HuH-7.5 (cell line): ENCODE results near the gene ALDH1L2.

ENCODE experiments used
- DNase-seq: peaks from one replicate; pipeline ENCODE4 v3.0.0; 2011; ENCODE audit warnings: low spot score

ALDH1L2 gene

DNA sequence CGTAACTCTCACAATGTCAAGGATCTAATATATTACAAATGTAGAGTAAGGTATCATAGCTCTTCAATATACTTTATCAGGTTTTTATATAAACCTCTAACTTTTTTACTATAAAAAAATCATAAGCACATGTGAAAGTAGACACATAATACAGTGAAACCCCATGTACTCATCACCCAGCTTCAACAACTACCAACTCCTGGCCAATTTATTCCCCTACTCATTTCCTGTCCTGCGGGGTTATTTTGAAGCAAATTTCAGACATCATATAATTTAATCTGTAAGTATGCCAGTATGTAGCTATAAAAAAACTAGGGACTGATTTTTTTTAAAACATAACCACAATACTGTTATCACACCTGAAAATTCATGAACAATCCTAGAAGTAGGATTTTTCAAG lies 50.4 kb downstream of the ALDH1L2 start:
- DNase-seq = no peak

DNA sequence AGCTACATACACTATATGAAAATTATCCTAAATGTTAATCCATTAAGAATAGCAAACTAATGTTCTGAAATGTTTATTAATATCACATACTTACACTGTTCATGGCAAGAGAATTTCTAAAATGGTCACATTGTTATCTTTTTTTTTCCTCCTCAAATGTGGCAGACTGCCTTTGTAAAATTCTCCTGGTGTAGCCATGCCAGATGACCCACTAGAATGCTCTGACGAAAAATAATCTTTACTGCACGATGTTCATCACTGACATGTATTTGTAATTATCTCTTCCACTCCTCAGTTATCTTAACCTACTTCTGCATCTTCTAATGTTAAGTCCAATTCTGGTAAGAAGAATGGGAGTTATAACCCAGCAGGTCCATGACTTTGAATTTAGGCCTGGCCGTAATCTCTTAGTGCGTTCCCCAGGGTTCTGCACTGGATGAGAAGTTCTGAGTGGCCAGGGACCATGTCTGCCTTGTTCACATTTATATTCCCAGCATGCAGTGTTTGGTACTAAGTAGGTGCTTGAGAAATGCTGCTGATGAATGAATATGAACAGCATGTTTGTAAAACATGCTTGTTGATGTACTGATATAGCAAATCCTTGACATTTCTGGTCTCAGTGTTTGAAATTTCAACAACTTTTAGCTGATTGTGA lies 51.4 kb downstream of the ALDH1L2 start:
- DNase-seq = no peak

DNA sequence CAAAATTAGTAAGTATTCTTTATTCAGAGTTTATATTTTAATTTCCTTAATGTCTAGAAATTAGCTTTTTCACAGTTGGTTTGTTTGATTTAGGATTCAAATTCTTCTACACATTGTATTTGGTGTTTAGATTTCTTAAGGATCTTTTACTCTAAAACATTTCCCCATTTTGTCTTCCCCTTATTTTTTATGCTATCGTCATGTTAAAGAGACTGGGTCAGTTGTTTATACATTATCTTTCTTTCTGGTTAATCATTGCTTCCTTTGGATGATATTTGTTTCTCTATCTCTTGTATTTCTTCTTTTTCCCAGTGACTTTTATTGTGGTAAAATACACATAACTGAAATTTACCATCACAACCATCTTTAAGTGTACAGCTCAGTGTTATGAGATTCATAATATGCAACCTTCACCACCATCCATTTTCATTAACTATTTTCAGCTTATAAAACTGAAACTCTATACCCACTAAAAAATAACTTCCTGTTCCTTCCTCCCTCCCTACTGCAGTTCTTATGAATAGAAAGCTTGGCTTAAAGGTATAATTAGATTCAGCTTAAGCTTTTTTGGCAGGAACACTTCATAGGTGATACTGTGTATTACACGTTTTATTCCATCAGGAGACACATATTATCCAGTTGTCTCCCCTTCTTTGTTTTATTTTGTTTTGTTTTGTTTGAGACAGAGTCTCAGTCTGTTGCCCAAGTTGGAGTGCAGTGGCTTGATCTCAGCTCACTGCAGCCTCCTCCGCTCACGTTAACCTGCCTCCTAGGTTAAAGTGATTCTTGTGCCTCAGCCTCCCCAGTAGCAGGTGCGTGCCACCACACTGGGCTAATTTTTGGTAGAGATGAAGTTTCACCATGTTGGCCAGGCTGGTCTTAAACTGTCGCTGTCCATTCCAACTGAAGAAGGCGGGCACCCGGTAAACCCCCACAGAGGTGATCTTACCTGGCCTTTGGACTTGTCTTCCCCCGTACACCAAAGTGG lies 53.1 kb downstream of the ALDH1L2 start:
- no peak for DNase-seq

DNA sequence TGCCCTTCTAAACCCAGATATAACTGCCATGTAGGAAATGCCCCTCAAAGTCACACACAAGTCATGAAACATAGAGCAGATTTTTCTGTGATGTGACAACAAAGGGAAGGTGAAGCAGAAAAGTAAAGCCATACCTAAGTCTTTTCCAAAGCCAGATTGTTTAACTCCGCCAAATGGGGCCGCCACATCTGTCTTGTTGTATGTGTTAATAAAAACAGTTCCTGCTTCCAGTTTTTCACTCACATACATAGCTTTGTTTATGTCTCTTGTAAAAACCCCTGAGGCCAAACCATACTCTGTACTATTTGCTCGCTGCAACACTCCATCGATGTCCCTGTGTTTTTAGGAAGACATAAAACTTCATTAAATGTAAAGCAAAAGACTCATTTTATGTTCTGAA lies 57.8 kb downstream of the ALDH1L2 start:
- no peak for DNase-seq

DNA sequence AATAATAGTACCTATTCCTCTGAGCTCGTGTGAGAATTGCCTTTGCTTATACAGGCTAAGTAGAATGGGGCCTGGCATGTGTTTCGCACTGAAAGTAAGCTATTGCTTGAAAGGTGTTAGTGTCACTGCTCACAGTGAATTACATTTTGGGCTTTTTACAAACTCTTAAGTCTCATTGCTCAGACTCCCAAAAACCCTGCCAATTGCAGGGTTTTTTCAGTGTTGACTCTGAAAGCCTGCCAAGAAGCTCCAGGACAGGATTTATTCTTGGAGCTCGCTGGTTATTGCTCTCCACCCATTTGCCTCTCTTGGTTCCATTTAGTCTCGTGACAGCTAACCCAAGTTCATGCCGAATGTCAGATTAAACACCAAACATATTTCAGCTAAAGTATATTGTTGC lies 58.4 kb downstream of the ALDH1L2 start:
- DNase-seq = no peak

DNA sequence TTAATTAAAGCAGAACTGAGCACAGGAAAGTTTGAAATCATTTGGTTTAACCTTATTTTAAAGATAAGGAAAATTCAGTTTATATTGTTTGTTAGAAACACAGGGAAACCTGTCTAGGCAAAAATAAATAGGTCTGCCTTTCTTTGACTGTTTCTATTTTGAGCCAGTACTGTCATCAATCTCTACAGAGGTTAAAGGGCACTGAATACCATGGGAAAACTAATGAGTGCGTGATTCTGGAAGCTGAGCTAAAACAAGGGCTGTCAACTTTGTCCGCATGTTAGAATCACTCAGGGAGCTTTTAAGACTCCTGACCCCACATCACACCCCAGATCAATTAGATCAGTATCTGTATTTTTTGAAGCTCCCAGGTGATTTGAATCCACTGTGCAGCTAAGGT lies 59.3 kb downstream of the ALDH1L2 start:
- DNase-seq = no peak

DNA sequence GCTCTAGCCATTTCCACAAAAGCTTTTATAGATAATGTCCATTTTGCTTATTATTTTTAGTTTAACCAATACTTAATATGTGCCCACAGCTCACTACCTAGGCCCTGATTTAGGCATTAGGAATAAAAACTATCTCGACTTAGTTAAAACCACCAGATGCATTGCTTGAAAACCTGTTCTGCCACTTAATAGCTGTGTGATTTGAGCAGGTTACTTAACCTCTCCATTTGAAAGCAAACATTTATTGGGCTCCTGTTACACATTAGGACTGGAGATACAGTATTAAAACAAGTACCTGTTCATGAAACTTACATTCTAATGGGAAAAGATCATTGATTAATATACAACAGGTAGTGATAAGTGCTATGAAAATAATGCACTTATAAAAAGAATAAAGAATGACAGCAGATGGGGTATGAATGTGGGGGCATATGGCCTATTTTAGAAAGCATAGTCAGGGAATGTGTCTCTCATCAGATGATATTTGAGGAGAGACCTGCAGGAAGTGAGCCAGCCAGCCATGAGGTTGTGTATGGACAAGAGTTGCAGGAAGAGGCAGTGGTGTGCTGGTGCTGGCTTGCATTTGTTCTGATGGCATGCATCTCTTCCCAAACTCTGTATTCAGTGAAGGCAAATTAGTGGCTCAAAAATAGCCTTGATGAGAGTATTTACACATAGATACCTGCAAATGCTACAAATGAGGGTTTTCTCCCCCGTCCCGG lies 63.9 kb downstream of the ALDH1L2 start:
- DNase-seq = no peak

DNA sequence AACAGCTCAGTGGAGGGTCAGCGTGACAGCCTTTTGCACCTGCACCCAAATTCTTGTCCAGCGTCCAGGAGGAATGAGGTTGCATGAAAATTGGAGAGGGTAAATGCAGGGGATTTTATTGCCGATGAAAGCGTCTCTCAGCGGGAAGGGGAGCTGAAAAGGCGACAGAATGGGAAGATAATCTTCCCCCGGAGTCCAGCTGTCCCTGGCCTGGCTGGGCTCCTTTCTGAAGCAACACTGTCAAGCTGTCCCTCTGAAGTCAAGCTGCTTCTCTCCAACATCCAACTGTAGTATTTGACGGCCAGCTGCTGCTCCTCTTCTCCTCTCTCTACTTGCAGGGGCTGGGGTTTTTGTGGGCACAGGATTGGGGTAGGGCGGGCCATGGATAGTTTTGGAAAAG lies 65.5 kb downstream of the ALDH1L2 start:
- no peak for DNase-seq

DNA sequence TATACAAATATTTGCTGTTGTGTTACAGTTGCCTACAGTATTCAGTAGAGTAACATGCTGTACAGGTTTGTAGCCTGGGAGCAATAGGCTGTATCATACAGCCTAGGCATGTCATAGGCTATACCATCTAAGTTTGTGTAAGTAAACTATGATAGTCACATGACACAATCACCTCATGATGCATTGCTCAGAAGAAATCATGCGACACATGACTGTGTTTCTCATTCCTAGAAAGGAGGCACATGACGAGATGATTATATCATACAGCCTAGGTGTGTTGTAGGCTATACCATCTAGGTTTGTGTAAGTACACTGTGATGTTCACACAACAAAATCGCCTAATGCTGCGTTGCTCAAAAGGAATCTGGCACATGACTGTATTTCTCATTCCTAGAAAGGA lies 66.2 kb downstream of the ALDH1L2 start:
- no peak for DNase-seq

DNA sequence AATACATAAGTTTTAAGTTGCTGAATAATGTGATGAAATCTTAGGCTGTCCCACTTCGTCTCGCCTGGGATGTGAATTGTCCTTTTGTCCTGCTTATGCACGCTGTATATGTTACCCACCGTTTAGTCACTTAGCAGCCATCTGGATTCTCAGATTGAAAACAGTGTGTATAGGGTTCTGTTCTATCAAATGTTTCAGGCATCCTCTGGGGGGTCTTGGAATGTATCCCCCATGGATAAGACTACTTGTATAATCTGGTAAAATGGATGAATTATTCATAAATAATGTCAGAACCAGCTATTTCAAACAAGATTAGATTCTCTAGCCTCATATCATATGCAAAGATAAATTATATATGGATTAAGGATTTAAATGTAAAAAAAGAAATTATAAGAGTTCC lies 68.7 kb downstream of the ALDH1L2 start:
- DNase-seq = no peak

DNA sequence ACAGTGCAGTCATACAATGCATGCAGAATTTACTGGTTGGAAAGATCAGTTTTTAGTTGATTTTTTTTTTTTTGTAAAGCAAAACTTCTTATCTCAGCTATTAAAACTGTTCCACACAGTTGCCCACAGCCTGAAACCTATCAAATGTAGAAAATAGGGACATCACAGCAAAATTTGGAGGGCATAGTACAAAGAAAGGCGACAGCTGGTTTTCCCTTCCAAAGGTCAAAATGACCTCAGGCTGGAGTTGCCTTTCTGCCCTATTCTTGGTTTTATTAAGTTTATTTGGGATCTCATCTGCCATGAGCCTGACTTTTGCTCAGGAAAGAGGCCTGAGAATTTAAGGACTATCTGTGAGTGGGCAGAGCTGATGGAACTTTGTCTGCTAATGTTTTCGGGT lies 69.7 kb downstream of the ALDH1L2 start:
- DNase-seq = no peak

DNA sequence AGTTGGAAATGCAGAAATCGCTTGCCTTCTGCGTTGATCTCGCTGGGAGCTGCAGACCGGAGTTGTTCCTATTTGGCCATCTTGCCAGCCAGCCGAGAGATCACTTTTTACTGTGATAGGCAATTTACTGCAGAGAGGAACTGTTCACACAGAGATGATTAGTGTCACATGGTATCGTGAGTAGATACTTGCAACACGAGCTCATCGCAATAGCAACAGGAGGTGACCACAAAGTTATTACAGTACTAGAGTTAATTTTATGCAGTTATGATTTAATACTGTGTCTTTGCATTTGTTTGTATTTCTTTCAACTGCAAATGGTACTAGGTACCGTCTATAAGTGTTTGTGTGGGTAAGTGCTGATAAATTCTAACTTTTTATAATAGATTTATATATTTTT lies 70.4 kb downstream of the ALDH1L2 start:
- DNase-seq = no peak

DNA sequence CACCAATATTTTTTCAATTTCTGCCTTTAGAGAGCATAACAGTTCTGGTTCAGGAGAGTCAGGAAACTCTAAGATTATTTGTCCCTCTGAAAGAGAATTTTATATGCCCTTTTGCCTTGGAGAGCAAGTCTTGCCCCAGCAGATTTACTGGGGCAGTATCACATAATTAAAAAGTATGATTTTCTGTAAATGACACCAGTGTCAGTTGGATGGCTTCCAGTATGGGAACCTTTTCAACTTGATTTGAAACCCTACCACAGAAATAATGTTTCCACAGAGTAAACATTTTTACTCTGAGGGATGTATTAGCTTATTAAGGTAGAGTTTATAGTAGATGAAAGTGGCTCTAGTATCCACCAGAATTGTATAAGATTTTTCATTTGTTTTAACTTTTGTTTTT lies 82.8 kb downstream of the ALDH1L2 start:
- no peak for DNase-seq

DNA sequence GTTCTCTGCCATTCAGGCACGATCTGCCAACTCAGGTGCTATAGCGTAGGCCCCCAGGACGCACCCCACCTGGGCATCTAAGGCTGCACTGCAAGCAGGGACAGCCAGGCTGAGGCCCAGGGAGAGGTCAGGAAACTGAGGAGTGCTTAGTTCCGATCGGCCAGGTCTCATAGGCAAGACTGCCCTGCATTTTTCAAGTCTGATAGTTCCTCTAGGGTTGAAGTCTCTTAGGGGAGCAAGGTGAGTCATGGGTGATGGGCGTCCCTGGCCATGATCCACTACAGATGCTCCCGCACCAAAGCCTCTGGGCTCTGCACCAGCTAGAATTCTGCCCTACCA lies 84.9 kb downstream of the ALDH1L2 start:
- DNase-seq = no peak

DNA sequence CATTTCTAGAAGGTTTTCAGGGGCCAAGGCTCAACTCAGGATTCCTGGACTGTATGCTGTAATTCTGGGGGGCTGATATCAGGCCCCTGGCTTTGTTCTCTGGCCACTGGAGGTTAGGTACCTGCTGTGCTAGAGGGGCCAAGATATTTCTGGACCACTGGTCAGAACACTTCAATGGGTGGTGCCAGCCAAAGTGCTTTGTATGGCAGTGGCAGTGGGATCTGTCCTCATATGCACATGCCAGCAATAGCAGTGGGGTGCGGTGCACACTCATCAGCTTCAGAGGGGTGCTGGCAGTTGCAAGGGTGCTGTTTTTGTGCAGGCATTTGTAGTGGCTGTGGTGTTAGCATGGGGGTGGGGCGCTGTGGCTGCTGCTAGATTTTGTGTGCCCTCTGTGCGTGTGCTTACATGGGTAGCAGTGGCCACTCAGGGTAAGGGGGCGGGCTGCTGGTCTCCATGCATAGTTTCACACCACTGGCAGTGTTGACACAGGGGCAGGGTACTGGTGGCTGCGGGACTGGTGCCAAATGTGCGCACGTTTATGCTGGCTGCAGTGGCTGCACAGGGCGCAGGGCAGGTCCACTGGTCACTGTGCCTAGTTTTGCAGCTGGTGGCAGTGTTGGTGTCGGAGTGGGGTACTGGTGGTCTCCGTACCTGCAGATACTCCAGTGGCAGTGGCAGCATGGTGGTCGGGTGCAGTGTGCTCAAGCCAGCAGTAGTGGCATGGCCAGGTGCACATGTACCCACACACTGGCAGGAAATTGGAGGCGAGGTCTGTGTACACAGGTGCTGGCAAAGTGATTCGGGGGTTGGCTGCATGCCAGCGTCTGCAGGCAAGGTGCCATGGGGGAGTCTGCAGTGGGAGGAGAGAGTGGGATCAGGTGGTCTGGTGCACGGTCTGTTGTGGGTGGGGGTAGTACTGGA lies 85.6 kb downstream of the ALDH1L2 start:
- no peak for DNase-seq

DNA sequence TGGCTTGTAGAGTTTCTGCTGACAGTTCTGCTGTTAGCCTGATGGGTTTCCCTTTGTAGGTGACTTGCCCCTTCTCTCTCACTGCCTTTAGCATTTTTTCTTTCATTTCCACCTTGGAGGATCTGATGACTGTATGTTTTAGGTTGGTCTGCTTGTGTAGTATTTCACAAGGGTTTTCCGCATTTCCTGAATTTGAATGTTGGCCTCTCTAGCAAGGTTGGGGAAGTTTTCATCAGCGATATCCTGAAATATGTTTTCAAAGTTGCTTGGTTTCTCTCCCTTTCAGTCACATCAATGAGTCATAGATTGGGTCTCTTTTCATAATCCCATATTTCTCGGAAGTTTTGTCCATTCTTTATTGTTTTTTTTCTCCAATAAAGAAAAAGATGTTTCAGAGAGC lies 86.7 kb downstream of the ALDH1L2 start:
- DNase-seq = no peak

DNA sequence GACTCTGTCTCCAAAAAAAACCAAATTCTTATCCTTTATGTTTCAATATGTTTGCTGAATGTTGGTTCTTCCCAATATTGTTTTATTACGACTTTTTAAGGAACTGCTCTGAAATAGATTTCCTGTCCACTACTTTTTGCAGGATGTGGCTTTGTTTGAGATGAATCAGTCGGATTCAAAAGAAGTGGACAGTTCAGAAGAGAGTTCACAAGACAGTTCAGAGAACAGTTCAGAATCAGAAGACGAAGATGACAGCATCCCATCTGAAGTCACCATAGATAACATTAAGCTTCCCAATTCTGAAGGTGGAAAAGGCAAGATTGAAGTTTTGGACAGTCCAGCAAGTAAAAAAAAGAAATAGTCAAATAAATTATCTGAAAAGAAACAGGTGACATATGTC lies 89.9 kb downstream of the ALDH1L2 start:
- no peak for DNase-seq

DNA sequence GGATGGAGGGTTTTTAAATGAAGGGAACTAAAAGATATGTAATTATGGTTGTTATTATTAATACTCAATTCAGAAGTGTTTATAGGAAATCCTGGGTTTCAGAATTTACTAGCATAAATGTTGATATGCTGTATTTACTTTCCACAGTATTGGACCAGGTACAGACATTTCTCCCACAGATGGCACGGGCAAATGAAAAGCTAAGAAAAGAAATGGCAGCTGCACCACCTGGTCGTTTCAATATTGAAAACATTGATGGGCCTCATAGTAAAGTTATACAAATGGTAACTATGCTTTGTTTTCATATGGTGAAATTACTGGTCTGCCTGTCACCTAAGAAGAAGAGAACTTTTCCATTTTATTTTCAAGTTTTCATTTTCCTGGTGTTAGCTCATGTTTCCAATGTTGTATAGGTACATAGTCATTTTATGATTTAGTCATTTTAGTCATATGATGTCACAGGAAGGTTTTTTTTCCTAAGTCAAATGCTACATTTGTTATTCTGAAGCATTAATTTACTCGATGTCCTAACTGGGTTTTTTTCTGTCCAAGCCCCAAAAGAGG lies 92.6 kb downstream of the ALDH1L2 start:
- no peak for DNase-seq

DNA sequence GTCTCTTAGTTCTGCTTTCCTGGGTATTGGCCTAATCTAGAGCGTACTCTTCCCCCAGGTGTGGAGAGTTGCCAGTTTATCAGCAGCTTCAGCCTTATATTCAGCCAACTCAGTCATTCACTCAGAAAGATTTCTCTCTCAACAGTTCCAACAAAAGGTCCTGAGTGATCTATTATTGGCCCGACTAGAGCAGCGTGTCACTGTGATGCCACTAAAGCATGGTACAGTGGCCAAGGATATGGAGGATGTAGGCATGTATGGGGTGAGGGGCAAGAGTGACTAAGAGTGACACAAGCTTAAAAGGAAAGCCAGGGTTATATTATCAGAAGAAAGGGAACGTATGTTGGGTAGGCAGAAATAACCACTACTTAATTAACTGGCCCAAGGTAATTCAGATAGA lies 93.3 kb downstream of the ALDH1L2 start:
- no peak for DNase-seq

DNA sequence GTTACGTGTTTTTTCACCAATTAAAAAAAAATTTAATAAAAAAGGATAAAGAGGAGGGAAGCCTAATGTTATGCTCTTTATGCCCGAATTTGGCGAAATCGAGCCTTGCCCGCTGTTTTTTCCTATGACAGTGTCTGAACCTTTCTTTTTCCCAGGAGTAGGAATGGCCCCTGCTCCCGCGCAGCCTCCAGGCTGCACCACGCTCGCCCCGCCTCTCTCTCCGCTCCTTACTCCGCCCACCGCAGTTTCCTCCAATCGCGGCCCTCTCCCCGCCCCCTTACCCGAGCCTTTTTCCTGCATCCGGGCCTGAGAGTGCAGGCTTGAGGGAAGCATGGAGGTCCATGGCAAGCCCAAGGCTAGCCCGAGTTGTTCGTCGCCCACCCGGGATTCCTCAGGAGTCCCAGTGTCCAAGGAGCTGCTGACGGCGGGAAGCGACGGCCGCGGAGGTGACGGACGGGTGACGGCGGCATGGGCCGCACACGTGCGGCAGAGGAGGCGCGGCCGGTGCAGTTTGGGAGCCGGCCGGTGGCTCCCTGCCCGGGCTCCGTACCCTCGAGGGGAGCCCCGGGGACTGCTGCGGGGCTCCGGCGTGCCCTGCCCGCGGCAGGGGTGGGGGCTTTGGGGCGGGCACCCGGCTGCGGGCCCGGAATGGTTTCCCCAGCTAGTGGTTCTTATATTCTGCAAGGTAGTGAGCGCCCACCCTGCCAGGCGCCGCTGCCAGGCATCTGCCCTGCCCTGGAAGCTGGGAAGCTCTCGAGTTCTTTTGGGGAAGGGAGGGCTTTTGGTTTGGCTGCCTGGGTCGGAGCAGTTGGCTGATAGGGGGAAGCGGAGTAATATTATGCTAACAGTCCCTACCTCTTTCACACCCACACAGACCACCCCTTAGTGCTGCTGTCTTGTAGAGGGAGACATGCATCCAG lies 98.0 kb downstream of the ALDH1L2 start, which contains the start of gene NOPCHAP1:
Gene NOPCHAP1, plus strand, starts transcription at position 295 of the 920 bp plus-strand sequence. Its CDS starts 37 bp downstream, at position 332.
- DNase-seq = peak; percentile 80
